ACC112 (cell line): ENCODE measurements around the gene SLC16A12.

Source experiments
- H2AFZ ChIP-seq: fragments of 200-600 bp; sonication (generic); one replicate; pipeline ENCODE4 v1.6.0; 2017; ENCODE audit warnings: antibody characterized with exemption, low read length; ENCODE audit not compliant: unreplicated experiment
- H3K27ac ChIP-seq: fragments of 200-600 bp; sonication (generic); 2 replicates; pipeline ENCODE4 v1.5.1; 2014; ENCODE audit warnings: low read depth, mild to moderate bottlenecking, antibody characterized with exemption, low read length, moderate library complexity
- H3K27me3 ChIP-seq: fragments of 200-600 bp; sonication (generic); 2 replicates; pipeline ENCODE4 v1.6.1; 2014; ENCODE audit warnings: mild to moderate bottlenecking, antibody characterized with exemption, low read length, moderate library complexity, mixed read lengths; ENCODE audit not compliant: insufficient read depth
- H3K36me3 ChIP-seq: fragments of 200-600 bp; sonication (generic); 2 replicates; pipeline ENCODE4 v1.6.1; 2016; ENCODE audit warnings: mild to moderate bottlenecking, antibody characterized with exemption, low read length, moderate library complexity, mixed read lengths; ENCODE audit not compliant: insufficient read depth
- H3K4me1 ChIP-seq: fragments of 200-600 bp; sonication (generic); one replicate; pipeline ENCODE4 v1.6.1; 2016; ENCODE audit warnings: low read length, mixed read lengths; ENCODE audit not compliant: insufficient read depth, unreplicated experiment, control insufficient read depth
- H3K4me3 ChIP-seq: fragments of 200-600 bp; sonication (generic); 2 replicates; pipeline ENCODE4 v1.5.1; 2014; ENCODE audit warnings: mild to moderate bottlenecking, low read depth, low read length
- H3K79me2 ChIP-seq: fragments of 200-600 bp; sonication (generic); one replicate; pipeline ENCODE4 v1.6.0; 2016; ENCODE audit warnings: low read length; ENCODE audit not compliant: control insufficient read depth, unreplicated experiment, insufficient read depth

Gene SLC16A12

GRCh38 chr10:89513206-89513605 lies 22.2 kb downstream of the SLC16A12 start:
- Histone ChIP-seq H3K27me3 (no peaks in the 10 kb centered on the region), H3K36me3 (no peaks in the 10 kb centered on the region), H2AFZ (no peak overlapping the region), H3K4me1 (peaks cover 26% of the 10 kb centered on the region), H3K27ac (no peak overlapping the region), H3K4me3 (no peak overlapping the region), H3K79me2 (no peaks in the 10 kb centered on the region)

DNA sequence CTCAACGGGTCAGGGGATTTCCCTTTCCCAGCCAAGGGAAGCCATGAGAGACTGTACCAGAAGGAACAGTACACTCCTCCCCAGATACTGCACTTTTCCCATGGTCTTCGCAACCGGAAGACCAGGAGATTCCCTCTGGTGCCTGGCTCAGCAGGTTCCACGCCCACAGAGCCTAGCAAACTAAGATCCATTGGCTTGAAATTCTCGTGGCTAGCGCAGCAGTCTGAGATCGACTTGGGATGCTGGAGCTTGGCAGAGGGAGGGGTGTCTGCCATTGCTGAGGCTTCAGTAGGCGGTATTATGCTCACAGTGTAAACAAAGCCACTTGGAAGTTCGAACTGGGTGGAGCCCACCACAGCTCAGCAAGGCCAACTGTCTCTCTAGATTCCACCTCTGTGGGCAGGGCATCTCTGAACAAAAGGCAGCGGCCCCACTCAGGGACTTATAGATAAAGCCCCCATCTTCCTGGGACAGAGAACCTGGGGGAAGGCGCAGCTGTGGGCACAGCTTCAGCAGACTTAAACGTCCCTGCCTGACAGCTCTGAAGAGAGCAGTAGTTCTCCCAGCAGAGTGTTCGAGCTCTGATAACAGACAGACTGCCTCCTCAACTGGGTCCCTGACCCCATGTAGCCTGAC lies 29.6 kb downstream of the SLC16A12 start:
- Histone ChIP-seq H3K36me3 (no peaks in the 10 kb centered on the region), H3K27me3 (no peaks in the 10 kb centered on the region), H3K27ac (no peak overlapping the region), H3K4me1 (peaks cover 12% of the 10 kb centered on the region), H3K4me3 (no peak overlapping the region), H2AFZ (no peak overlapping the region), H3K79me2 (no peaks in the 10 kb centered on the region)

DNA sequence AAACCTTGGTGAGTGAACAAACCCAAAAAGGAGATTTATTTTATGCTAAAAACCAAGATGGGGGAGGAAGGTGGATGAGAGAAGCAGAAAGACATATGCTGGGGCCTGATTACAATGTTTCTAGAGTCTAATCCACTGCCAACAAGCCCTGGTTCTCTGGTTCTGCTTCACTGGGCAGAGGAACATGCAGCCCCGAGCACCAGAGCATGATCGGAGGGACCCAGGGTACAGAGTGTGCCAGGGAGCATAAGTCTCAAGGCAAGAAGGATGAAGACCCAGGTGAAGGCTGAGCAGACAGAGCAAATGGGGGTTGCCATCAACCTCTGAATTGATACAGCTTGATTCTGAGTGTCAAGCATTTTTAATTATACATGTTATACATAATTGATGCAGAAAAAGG lies 30.7 kb downstream of the SLC16A12 start:
- Histone ChIP-seq H3K4me3 (no peak overlapping the region), H3K36me3 (no peaks in the 10 kb centered on the region), H2AFZ (no peak overlapping the region)

GRCh38 chr10:89503652-89504370 lies 31.6 kb downstream of the SLC16A12 start:
- Histone ChIP-seq H3K4me3 (no peak overlapping the region), H2AFZ (no peak overlapping the region), H3K79me2 (no peaks in the 10 kb centered on the region), H3K4me1 (peaks cover 12% of the 10 kb centered on the region), H3K27ac (no peak overlapping the region), H3K27me3 (no peaks in the 10 kb centered on the region), H3K36me3 (no peaks in the 10 kb centered on the region)

More for the DNA sequence above, 30.7 kb downstream of the SLC16A12 start:
- H3K4me1 ChIP-seq: peaks cover 12% of the 10 kb centered on the region
- H3K27ac ChIP-seq: no peak overlapping the region
- H3K27me3 ChIP-seq: no peaks in the 10 kb centered on the region
- H3K79me2 ChIP-seq: no peaks in the 10 kb centered on the region

GRCh38 chr10:89503151-89503550 lies 32.2 kb downstream of the SLC16A12 start:
- no peaks in the 10 kb centered on the region for H3K79me2 ChIP-seq
- H2AFZ ChIP-seq: no peak overlapping the region
- no peak overlapping the region for H3K4me3 ChIP-seq
- peaks cover 12% of the 10 kb centered on the region for H3K4me1 ChIP-seq
- no peaks in the 10 kb centered on the region for H3K27me3 ChIP-seq
- no peak overlapping the region for H3K27ac ChIP-seq
- H3K36me3 ChIP-seq: no peaks in the 10 kb centered on the region

GRCh38 chr10:89502549-89502948 lies 32.8 kb downstream of the SLC16A12 start:
- no peak overlapping the region for H2AFZ ChIP-seq
- no peak overlapping the region for H3K4me3 ChIP-seq
- no peaks in the 10 kb centered on the region for H3K27me3 ChIP-seq
- peaks cover 12% of the 10 kb centered on the region for H3K4me1 ChIP-seq
- no peak overlapping the region for H3K27ac ChIP-seq
- H3K36me3 ChIP-seq: no peaks in the 10 kb centered on the region
- no peaks in the 10 kb centered on the region for H3K79me2 ChIP-seq

DNA sequence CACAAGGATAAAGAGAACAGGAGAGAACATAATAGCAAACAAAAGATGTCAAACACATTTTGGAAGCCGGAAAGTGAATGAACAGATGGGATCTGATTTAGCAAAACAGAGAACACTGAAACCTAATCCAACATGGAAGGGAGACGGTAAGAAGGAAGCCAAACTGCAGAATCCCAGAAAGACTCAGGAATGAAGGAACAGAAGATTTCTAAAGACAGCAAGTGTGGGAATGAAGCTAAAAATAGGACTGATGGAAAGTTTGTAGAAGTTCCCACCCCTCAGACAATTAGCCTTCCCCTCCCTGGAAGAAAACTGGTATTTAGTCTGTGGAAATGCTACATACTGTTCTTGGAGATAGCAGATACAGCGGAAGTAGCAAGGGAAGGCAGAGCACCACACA lies 40.8 kb downstream of the SLC16A12 start:
- Histone ChIP-seq H3K27ac (no peak overlapping the region), H3K36me3 (no peaks in the 10 kb centered on the region), H3K27me3 (no peaks in the 10 kb centered on the region)

GRCh38 chr10:89494068-89494467 lies 41.3 kb downstream of the SLC16A12 start:
- Histone ChIP-seq H2AFZ (no peak overlapping the region), H3K4me3 (no peak overlapping the region), H3K27me3 (no peaks in the 10 kb centered on the region), H3K36me3 (no peaks in the 10 kb centered on the region), H3K4me1 (no peaks in the 10 kb centered on the region), H3K79me2 (no peaks in the 10 kb centered on the region), H3K27ac (no peak overlapping the region)

More for the DNA sequence above, 40.8 kb downstream of the SLC16A12 start:
- no peak overlapping the region for H3K4me3 ChIP-seq
- no peaks in the 10 kb centered on the region for H3K4me1 ChIP-seq
- no peaks in the 10 kb centered on the region for H3K79me2 ChIP-seq
- no peak overlapping the region for H2AFZ ChIP-seq

GRCh38 chr10:89491932-89492331 lies 43.5 kb downstream of the SLC16A12 start:
- Histone ChIP-seq H3K4me1 (no peaks in the 10 kb centered on the region), H3K36me3 (no peaks in the 10 kb centered on the region), H3K79me2 (no peaks in the 10 kb centered on the region), H3K27me3 (no peaks in the 10 kb centered on the region), H3K4me3 (no peak overlapping the region), H2AFZ (no peak overlapping the region), H3K27ac (no peak overlapping the region)

DNA sequence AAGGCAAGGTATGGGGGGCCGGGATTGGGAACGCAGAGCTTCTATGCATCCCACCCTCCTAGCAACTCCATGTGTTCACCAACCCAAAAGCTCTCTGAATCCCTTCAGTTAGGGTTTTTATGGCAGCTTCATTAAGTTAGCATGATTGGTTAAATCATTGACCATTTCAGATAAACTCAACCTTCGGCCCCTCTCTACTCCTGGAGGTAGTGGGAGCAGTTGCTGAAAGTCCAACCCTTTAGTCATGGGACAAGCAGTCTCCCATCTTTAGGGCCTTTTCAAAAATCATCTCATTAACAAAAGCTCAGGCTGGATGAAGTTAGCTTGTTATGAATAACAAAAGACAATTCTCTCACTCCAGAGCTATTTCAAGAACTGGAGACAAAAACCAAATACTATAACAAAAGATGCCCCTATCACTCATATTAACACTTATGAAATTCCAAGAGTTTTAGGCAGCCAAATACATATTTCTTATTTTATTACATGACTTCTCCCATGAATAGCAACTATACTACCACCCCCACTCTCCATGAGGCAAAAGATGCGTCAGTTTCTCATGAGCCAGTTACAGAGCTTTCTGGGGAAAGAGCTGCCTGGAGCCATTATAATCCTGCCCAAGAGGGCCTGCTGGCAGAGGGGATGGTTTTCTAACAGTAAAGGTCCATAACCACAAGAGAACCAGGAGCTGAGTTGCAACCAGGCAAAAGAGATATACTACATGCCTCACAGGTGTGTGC lies 44.6 kb downstream of the SLC16A12 start:
- no peak overlapping the region for H2AFZ ChIP-seq
- H3K36me3 ChIP-seq: no peaks in the 10 kb centered on the region
- H3K27me3 ChIP-seq: no peaks in the 10 kb centered on the region
- H3K4me1 ChIP-seq: no peaks in the 10 kb centered on the region
- no peak overlapping the region for H3K4me3 ChIP-seq
- no peaks in the 10 kb centered on the region for H3K79me2 ChIP-seq
- H3K27ac ChIP-seq: no peak overlapping the region
